CD1c-positive myeloid dendritic cell (primary cell): ENCODE data around the gene SARS2.
A peak's percentile ranks its signal among the peaks of the same experiment; 100 is the strongest.

Experiments
- DNase-seq: peaks from one replicate; pipeline ENCODE4 v3.0.0-alpha.2; 2016; ENCODE audit errors: extremely low spot score

The SARS2 gene

GRCh38 chr19:38917921-38918491, 12.6 kb downstream of the SARS2 start:
- DNase-seq: no peak

DNA sequence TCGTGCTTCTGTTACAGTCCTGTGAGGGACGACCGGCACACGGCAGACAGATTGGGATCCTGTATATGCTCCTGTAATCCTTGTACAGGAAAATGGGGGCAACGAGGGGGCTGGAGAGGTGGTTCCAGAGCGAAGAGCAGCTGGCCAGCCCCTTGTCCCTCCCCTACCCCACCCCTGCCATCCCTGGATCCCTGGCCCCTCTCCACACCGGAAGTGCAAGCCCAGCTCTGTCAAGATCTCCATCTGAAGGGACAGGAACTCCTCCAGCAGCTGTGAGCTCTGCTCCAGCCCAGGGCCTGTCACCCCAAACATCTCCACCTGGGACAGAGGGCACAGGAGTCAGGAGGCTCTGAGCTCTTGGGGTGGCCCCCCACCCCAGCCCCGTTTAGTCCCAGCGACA, 13.0 kb downstream of the SARS2 start:
- DNase-seq: no peak

DNA sequence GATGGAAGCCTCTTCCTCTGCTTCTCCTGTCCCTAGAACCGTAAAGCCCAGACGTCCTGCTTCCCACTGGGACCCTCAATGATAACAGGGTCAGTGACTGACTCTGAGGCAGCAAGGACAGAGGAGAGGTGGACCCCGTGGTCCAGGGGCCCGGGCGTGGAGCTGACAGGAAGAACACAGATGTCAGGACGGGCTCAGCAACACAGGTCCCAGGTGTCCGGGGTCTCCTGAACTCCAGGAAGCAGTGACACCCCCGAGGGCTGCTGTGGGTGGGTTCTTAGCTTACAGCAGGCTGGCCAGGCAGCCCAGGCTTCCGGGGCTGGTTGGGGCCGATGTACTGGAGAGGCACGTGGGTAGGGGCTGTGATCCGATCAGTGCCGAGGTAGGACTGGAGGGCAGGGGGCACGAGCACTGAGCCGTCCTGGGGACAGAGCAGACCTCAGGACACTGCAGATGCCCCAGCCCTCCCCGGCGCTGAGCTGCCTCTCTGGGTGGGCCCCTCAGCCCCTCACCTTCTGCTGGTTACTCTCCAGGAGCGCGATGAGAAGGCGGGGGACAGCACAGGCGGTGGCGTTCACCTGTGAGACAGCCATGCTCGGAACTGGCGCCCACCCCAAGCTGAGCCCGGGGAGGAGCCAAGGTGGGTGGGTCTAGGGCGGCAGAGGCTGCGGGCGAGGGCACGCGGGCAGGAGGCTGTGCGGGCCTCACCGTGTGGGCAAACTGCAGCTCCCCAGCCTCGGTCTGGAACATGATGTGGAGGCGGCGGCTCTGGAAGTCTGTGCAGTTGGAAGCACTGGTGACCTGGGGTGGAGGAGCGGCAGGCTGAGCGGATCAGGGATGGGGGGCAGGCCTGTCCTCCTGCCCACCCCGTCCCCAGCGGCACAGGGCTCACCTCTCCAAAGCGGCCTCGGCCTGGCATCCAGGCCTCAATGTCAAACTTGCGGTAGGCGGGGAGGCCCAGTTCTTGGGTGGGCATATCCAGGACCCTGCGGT, 14.9 kb downstream of the SARS2 start:
- no peak for DNase-seq

DNA sequence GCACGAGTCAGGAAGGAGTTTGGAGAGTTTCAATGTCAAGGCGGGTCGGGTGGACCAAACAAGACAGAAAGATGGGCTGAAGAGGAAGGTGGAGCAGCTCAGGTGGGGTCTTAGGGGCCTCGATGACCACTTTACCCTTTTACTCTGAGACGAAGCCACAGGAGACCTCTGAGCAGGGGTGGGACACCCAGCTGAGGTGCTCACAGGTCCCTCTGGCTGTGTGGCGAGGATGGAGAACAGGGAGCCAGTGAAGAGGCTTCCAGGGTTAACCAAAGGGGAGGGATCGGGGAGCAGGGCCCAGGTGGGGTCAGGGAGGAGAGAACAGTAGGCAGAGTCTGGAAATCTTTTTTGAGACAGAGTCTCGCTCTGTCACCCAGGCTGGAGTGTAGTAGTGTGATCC, 16.6 kb downstream of the SARS2 start:
- no peak for DNase-seq

GRCh38 chr19:38912600-38913514, 17.7 kb downstream of the SARS2 start:
- DNase-seq: peak; percentile 85

- DNase-seq: no peak
Observed at GRCh38 chr19:38911388-38912001, 19.1 kb downstream of the SARS2 start.

GRCh38 chr19:38910488-38910887, 20.1 kb downstream of the SARS2 start:
- DNase-seq: no peak

DNA sequence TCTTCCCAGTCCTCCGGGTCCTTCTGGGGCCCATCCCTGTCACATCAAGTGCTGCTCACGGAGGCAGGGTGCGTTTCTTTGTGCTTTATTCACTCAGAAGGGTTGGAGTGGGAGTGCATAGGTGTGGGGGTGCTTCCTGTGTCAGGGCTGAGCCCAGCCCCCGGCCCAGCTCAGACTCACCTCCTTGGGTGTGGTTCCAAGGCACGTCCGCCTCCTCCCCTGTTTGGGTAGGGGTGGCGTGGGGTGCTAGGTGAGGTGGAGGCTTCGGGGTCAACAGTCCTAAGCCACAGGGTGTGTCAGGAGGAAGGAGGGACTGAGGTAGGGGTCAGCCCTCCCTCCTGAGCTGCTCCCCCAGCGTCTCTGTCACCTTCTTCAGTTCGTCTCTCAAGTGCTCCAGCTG, 21.7 kb downstream of the SARS2 start:
- no peak for DNase-seq

GRCh38 chr19:38907670-38908069, 22.9 kb downstream of the SARS2 start:
- no peak for DNase-seq

- no peak for DNase-seq
Observed at GRCh38 chr19:38907227-38907626, 23.3 kb downstream of the SARS2 start.

DNA sequence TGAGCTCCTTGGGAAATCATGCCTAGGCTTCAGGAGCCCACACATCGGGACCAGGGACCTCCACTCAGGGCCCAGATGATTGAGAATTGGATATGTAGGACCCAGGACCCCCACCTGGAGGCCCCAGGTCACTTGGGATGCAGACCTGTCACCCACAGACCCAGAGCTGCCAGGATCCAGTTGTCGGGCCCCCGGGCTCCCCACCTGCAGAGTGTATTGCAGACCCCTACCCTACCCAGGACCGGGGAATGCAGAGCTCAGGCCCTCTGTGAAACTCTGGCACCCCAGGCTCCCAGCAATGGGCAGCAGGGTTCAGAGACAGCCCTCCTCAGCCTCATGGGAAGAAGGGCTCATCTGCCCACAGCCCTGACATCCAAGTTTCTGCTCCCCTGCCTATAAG, 24.9 kb downstream of the SARS2 start:
- no peak for DNase-seq

- peak; percentile 17 for DNase-seq
Observed at GRCh38 chr19:38904581-38905539, 25.7 kb downstream of the SARS2 start.

DNA sequence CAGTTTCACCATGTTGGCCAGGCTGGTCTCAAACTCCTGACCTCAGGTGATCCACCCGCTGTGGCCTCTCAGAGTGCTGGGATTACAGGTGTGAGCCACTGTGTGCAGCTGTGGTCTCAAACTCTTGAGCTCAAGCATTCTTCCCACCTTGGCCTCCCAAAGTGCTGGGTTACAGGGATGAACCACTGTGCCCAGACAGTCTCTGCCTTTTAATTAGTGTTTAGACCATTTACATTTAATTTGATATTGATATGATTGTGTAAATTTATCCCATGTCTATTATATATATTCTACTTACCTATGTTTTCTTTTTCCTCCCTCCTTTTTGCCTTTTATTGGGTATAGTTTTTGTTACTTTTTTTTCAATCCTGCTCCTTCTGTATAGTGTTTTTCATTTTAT, 28.9 kb downstream of the SARS2 start:
- DNase-seq: no peak

DNA sequence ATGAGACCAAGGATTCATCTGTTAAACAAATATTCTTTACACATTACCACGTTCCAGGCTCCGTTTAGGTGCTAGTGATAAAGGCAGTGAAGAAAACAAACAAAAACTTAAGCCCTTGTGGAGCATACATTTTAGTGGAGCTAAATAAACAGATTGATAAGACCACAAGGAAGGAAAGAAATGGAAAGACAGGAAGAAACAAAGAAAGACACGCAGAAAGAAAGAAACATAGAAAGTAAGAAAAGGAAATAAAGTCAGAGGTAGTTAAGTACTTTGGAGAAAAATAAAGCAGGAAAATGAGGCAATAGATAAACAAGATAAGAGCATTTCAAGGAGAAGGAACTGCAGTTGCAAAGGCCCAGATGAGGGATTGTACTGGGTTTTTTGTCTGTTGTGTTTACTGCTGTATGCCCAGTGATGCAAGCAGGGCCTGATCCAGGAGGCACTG, 29.8 kb downstream of the SARS2 start:
- DNase-seq: no peak

GRCh38 chr19:38900202-38900629, 30.3 kb downstream of the SARS2 start:
- DNase-seq: peak; percentile 36

GRCh38 chr19:38899447-38900201, 30.9 kb downstream of the SARS2 start, which contains the start of the genes NFKBIB and SIRT2:
Gene NFKBIB, plus strand, starts transcription at chr19:38899969. Its CDS starts 64 bp downstream, at chr19:38900033.
Gene SIRT2, minus strand, starts transcription at chr19:38899618. Its CDS starts 97 bp downstream, at chr19:38899521.
- peak; percentile 100 for DNase-seq

GRCh38 chr19:38898788-38899446, 31.6 kb downstream of the SARS2 start:
- no peak for DNase-seq

DNA sequence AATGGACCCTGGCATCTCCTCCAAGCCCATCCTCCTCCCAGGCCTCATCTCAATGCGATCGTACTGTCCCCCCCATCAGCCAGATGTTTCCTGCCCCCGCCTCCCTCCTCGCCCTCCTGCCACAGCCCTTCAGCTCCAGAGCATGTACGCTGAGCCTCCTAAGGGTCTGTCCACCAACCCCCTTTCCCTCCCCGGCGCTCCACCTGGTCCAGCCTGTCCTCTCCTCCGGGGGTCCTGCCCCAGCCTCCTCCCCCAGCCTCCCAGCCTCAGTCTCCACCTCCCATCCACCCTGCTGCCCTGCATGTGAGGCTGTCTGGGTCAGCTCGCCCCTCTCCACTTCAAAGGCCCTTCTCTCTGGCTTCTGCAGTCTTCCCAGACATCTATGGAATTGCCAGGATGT, 35.6 kb downstream of the SARS2 start:
- DNase-seq: no peak

DNA sequence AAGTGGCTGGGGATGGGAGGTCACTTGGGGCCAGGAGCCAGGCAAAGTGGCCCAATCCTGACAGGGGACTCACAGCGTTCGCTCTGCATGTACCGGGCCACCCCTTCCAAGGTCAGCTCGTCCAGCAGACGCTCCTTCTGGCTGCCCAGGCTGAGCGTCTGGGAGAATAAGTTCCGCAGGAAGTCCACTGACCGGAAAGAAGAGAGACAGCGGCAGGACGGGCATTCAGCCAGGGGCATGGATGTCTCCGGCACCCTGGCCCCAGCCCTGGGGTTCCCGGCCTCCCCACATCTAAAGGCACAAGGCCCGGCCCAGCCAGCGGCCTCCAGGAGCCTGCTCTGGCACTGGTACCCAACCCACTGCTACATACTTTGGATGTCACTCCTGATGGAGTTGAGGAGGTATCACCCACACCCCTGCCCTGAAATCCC, 37.2 kb downstream of the SARS2 start:
- no peak for DNase-seq
